ENCODE measurements around the gene TACR2. TPM values are rescaled to one million over a fixed set of nuclear protein-coding genes. Genes with fewer than 3 reads are reported as not detected.

The TACR2 gene
- total RNA-seq, 5 donors from 2014 or later (not counting 1 experiment from before 2014, with no cell fraction given) = not detected

DNA sequence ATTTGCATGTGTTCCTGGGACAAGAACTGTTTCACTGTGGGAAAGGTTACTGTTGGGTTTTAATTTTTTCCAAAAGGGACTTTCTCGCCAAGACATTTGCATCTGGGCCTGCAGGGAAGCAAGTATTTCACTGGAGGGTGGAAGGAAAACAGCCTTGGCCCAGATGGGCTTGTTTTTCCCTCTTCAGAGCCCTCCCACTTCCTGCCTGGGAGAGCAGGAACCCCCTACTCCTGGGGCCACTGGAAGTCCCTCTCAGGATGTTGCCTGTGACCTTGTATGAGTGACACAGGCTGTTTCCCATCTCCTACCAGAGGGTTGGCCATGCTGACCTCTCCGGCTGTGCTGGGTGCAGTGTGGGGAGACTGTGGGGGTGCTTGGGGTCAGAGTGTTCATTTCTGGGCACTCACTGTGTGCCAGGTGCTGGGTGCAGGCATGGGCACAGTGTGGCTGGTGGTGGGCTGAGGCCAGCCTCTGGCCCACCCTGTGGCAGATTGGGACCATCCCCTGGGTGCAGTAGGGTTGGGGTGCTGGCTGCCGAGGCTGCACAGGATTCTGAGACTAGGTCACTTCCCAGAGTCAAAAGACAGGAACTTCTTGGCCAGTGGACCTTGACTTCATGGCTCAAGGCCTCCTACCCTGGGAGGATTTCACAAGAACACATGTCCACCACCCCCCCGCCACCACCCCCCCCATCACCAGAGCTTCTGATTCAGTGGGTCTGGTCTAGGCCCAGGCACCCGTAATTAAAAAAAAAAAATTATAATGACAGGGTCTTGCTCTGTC is 44.7 kb upstream of the TACR2 start:
- H3K9me3 Mint-ChIP-seq = no peaks in the 10 kb centered on the region
- ATAC-seq (replicated peaks in 1 of 4) = no peak
- no peaks in the 10 kb centered on the region for H3K27me3 Mint-ChIP-seq
- 100% methylated on average over 2 of the region's 5 CpGs for WGBS (ENCODE audit: insufficient coverage)
- Histone ChIP-seq H3K4me1 (ENCODE audit: control insufficient read depth in 1 of 2, extremely low read depth in 1 of 2, insufficient read depth in 2 of 2, low read length in 2 of 2) (peaks cover 0 to 34% of the 10 kb centered on the region in 2 experiments), H3K27me3 (replicated peaks in 1 of 2; ENCODE audit: control insufficient read depth in 2 of 2, extremely low read depth in 1 of 2, insufficient read depth in 2 of 2, low read length in 1 of 2) (no peaks in the 10 kb centered on the region), H3K4me3 (ENCODE audit: control insufficient read depth in 1 of 2, extremely low read depth in 1 of 2, low read length in 1 of 2) (no peak overlapping the region), H3K36me3 (ENCODE audit: control insufficient read depth in 2 of 2, extremely low read depth in 1 of 2, insufficient read depth in 1 of 2, low read length in 1 of 2) (no peaks in the 10 kb centered on the region), H3K9me3 (no peaks in the 10 kb centered on the region), H3K27ac (ENCODE audit: low read length) (no peak overlapping the region)
- H3K36me3 Mint-ChIP-seq = no peaks in the 10 kb centered on the region
- POLR2A ChIA-PET = interaction anchor here in 1 of 2 donors (0.6 kb wide), 1 partner anchor 32 kb away, joined by 3 read pairs; no protein-coding TSS in a partner anchor
- DNase-seq = no peak
- H3K4me3 Mint-ChIP-seq = no peak overlapping the region
- CTCF ChIA-PET = no interaction called here
- peaks cover 12 to 48% (median 32%) of the 10 kb centered on the region in 3 donors for H3K4me1 Mint-ChIP-seq
- H3K27ac Mint-ChIP-seq = no peak overlapping the region

GRCh38 chr10:69460576-69461242 is 44.0 kb upstream of the TACR2 start:
- H3K27me3 Mint-ChIP-seq = no peaks in the 10 kb centered on the region
- H3K4me3 ChIP-seq (ENCODE audit: control insufficient read depth in 1 of 2, extremely low read depth in 1 of 2, low read length in 1 of 2) = no peak overlapping the region
- peak overlapping the region in 1 of 2 donors; percentile 66 for H3K27ac Mint-ChIP-seq
- ChIA-PET POLR2A (no interaction called here), CTCF (no interaction called here)
- H3K4me3 Mint-ChIP-seq = no peak overlapping the region
- H3K36me3 Mint-ChIP-seq = no peaks in the 10 kb centered on the region
- DNase-seq (no peak), ATAC-seq (replicated peaks in 1 of 4) (no peak)
- H3K9me3 ChIP-seq = no peaks in the 10 kb centered on the region
- H3K4me1 ChIP-seq (ENCODE audit: control insufficient read depth in 1 of 2, extremely low read depth in 1 of 2, insufficient read depth in 2 of 2, low read length in 2 of 2) = peaks cover 0 to 29% of the 10 kb centered on the region in 2 experiments
- no peak overlapping the region for H3K27ac ChIP-seq (ENCODE audit: low read length)
- no peaks in the 10 kb centered on the region for H3K36me3 ChIP-seq (ENCODE audit: control insufficient read depth in 2 of 2, extremely low read depth in 1 of 2, insufficient read depth in 1 of 2, low read length in 1 of 2)
- no peaks in the 10 kb centered on the region for H3K27me3 ChIP-seq (replicated peaks in 1 of 2; ENCODE audit: control insufficient read depth in 2 of 2, extremely low read depth in 1 of 2, insufficient read depth in 2 of 2, low read length in 1 of 2)
- WGBS (ENCODE audit: insufficient coverage) = 81% methylated on average over 7 of the region's 9 CpGs
- H3K9me3 Mint-ChIP-seq = no peaks in the 10 kb centered on the region
- H3K4me1 Mint-ChIP-seq = peaks cover 10 to 41% (median 26%) of the 10 kb centered on the region in 3 donors

DNA sequence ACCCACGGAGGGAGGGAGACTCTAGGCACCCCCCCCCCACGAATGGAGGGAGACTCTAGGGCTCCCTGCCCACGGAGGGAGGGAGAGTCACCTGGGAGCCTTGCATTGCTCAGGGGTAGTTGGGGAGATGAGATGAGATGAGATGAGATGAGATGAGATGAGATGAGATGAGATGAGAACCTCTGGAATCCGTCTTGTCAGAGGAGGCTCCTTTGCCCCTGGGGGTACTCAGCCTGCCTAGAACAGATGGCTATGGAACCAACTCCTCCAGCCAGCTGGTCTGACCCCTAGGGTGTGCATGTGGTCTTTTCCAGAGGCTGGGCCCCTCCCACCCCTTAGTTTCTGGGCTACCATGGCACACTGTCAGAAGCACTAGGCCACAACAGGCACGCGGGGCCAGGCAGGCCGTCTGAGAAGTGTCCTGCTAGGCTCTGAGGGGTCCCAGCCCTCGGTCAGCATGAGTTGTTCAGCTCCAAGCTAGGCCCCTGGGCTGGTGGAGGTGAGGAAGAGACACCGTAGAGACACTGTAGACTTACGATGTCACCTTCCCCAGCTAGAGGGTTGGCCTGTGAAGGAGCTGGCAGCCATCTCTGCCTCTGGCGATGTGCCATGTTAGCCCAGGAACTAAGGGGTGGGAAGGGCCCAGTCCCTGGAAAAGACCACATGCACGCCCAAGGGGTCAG is 43.3 kb upstream of the TACR2 start:
- Histone ChIP-seq H3K4me1 (ENCODE audit: control insufficient read depth in 1 of 2, extremely low read depth in 1 of 2, insufficient read depth in 2 of 2, low read length in 2 of 2) (peaks cover 0 to 23% of the 10 kb centered on the region in 2 experiments), H3K27me3 (replicated peaks in 1 of 2; ENCODE audit: control insufficient read depth in 2 of 2, extremely low read depth in 1 of 2, insufficient read depth in 2 of 2, low read length in 1 of 2) (no peaks in the 10 kb centered on the region), H3K36me3 (ENCODE audit: control insufficient read depth in 2 of 2, extremely low read depth in 1 of 2, insufficient read depth in 1 of 2, low read length in 1 of 2) (no peaks in the 10 kb centered on the region), H3K9me3 (no peaks in the 10 kb centered on the region), H3K4me3 (ENCODE audit: control insufficient read depth in 1 of 2, extremely low read depth in 1 of 2, low read length in 1 of 2) (no peak overlapping the region), H3K27ac (ENCODE audit: low read length) (no peak overlapping the region)
- Mint-ChIP-seq H3K9me3 (no peaks in the 10 kb centered on the region), H3K4me3 (no peak overlapping the region), H3K4me1 (peaks cover 3 to 34% (median 19%) of the 10 kb centered on the region in 3 donors), H3K27me3 (no peaks in the 10 kb centered on the region), H3K27ac (no peak overlapping the region), H3K36me3 (no peaks in the 10 kb centered on the region)
- DNase-seq (no peak), ATAC-seq (replicated peaks in 1 of 4) (no peak)
- ChIA-PET POLR2A (no interaction called here), CTCF (interaction anchor here in 1 of 2 donors (0.5 kb wide), 1 partner anchor 179 kb away, joined by 3 read pairs; no protein-coding TSS in a partner anchor)
- WGBS (ENCODE audit: insufficient coverage) = 89% methylated on average over 9 of the region's 12 CpGs

DNA sequence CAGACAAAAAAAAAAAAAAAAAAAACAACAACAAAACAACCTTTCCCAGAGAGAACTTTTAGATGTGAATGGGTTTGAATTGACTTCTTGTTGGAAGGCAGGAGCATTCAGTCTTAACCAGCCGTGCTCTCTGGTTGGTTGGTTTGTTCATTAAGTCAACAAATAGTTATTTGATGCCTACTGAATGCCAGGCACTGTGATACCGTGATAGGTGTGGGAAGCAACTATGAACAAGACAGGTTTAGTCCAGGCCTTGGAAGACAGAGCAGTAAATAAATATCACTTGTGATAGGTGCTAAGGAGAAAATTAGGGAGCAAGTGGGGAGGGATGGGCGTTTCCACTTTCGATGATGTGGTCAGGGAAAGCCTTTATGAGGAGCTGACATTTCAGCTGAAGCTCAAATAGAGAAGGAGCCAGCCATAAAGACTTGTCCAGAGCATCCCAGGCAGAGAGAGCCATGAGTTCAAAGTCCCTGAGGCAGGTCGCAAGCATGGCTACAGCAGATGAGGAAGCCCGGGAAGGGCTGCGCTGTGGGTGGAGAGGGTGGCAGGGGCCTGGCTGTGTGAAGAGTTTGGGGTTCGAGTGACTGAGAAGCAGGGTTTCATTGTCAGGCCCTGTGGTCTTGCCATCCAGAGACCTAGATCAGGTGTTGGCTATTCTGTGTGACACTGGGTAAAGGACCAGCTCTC is 42.5 kb upstream of the TACR2 start:
- Mint-ChIP-seq H3K27ac (no peak overlapping the region), H3K27me3 (no peaks in the 10 kb centered on the region), H3K4me1 (peaks cover 0 to 26% (median 12%) of the 10 kb centered on the region in 3 donors), H3K4me3 (no peak overlapping the region), H3K9me3 (no peaks in the 10 kb centered on the region), H3K36me3 (no peaks in the 10 kb centered on the region)
- 79% methylated on average over 8 of the region's 8 CpGs for WGBS (ENCODE audit: insufficient coverage)
- no peak for ATAC-seq (replicated peaks in 1 of 4)
- no peak overlapping the region for H3K27ac ChIP-seq (ENCODE audit: low read length)
- peaks cover 0 to 15% of the 10 kb centered on the region in 2 experiments for H3K4me1 ChIP-seq (ENCODE audit: control insufficient read depth in 1 of 2, extremely low read depth in 1 of 2, insufficient read depth in 2 of 2, low read length in 2 of 2)
- no peaks in the 10 kb centered on the region for H3K36me3 ChIP-seq (ENCODE audit: control insufficient read depth in 2 of 2, extremely low read depth in 1 of 2, insufficient read depth in 1 of 2, low read length in 1 of 2)
- CTCF ChIA-PET = interaction anchor here in 1 of 2 donors (0.5 kb wide), 1 partner anchor 179 kb away, joined by 3 read pairs; no protein-coding TSS in a partner anchor
- POLR2A ChIA-PET = interaction anchor here in 1 of 2 donors (0.7 kb wide), 1 partner anchor 1402 kb away, joined by 3 read pairs; no protein-coding TSS in a partner anchor
- H3K4me3 ChIP-seq (ENCODE audit: control insufficient read depth in 1 of 2, extremely low read depth in 1 of 2, low read length in 1 of 2) = no peak overlapping the region
- H3K27me3 ChIP-seq (replicated peaks in 1 of 2; ENCODE audit: control insufficient read depth in 2 of 2, extremely low read depth in 1 of 2, insufficient read depth in 2 of 2, low read length in 1 of 2) = peaks cover 0 to 5% of the 10 kb centered on the region in 2 experiments
- H3K9me3 ChIP-seq = no peaks in the 10 kb centered on the region
- no peak for DNase-seq

DNA sequence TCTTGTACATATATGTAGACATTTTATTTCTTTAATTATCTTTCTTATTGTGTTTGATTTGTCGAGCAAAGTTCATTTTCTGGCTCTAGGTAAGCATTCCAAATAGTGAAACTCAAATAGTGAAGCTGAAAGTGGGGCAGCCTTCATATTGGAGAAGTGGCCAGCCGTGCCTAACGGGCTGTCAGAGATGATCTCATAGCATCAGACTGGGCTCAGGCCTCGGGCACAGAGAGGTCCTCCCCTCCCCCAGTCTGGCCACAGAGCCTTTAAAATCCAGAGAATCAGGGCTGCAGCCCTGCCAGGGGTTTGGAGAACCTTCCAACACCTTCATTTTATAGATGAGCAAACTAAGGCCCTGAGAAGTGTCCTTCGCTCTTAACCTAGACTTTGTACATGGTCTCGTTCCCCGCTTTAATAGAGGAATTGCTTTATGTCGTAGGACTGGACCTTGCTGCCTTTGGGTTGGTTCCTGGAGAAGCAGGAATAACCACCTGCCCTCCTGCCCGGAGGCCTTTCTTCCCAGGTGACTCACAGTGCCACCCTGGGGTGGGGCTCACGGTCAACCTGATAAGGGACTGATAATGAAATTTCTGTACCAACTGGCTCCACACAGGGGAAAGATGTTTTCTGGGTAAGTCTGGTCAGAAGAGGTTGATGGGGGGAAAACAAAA is 41.8 kb upstream of the TACR2 start:
- H3K27ac ChIP-seq (ENCODE audit: low read length) = no peak overlapping the region
- CTCF ChIA-PET = no interaction called here
- H3K27me3 Mint-ChIP-seq = peaks cover 0 to under 1% of the 10 kb centered on the region in 2 donors

More for the DNA sequence above, 41.8 kb upstream of the TACR2 start:
- no peak overlapping the region for H3K27ac Mint-ChIP-seq
- no peaks in the 10 kb centered on the region for H3K36me3 Mint-ChIP-seq
- no peaks in the 10 kb centered on the region for H3K9me3 Mint-ChIP-seq
- Histone ChIP-seq H3K36me3 (ENCODE audit: control insufficient read depth in 2 of 2, extremely low read depth in 1 of 2, insufficient read depth in 1 of 2, low read length in 1 of 2) (no peaks in the 10 kb centered on the region), H3K4me1 (ENCODE audit: control insufficient read depth in 1 of 2, extremely low read depth in 1 of 2, insufficient read depth in 2 of 2, low read length in 2 of 2) (peaks cover 0 to 9% of the 10 kb centered on the region in 2 experiments), H3K4me3 (ENCODE audit: control insufficient read depth in 1 of 2, extremely low read depth in 1 of 2, low read length in 1 of 2) (no peak overlapping the region), H3K27me3 (replicated peaks in 1 of 2; ENCODE audit: control insufficient read depth in 2 of 2, extremely low read depth in 1 of 2, insufficient read depth in 2 of 2, low read length in 1 of 2) (peaks cover 0 to 12% of the 10 kb centered on the region in 2 experiments), H3K9me3 (no peaks in the 10 kb centered on the region)
- peaks cover 0 to 20% (median 8%) of the 10 kb centered on the region in 3 donors for H3K4me1 Mint-ChIP-seq
- POLR2A ChIA-PET = interaction anchor here in 1 of 2 donors (0.7 kb wide), 1 partner anchor 1403 kb away, joined by 3 read pairs; no protein-coding TSS in a partner anchor
- WGBS (ENCODE audit: insufficient coverage) = 83% methylated on average over 9 of the region's 10 CpGs
- DNase-seq = no peak
- no peak for ATAC-seq (replicated peaks in 1 of 4)
- H3K4me3 Mint-ChIP-seq = no peak overlapping the region

Measured in T-cell (primary cell).